PC-9 (cell line): ENCODE measurements around the gene PNMA8C. TPM values are rescaled to one million over a fixed set of nuclear protein-coding genes. Genes with fewer than 3 reads are reported as not detected.

Experiments
- BruUV-seq: library from RNA; stranded (reverse); fragments of 400-500 nt; replicated peaks from 2 replicates; lab custom pipeline; 2021; lab: Mats Ljungman, UMichigan
- CTCF ChIA-PET: fragments of 300-600 bp; sonication (Branson Sonifier 250); formaldehyde crosslinking; loops from one replicate; lab custom pipeline; 2022; ENCODE audit warnings: antibody characterized with exemption; lab: Charles Lee
- POLR2A ChIA-PET: fragments of 300-600 bp; sonication (Branson Sonifier 250); formaldehyde crosslinking; loops from one replicate; lab custom pipeline; 2022; ENCODE audit warnings: antibody characterized with exemption; ENCODE audit not compliant: unreplicated experiment; lab: Charles Lee
- DNase-seq, 2 experiments: peaks; one replicate each; pipeline versions ENCODE4 v3.0.0 to v3.0.0-alpha.2; 2015 to 2022; ENCODE audit warnings: mixed read lengths in 1 of 2
- H2AFZ ChIP-seq: fragments of 200-600 bp; sonication (generic); 2 replicates; pipeline ENCODE4 v1.8.1; 2017; ENCODE audit warnings: antibody characterized with exemption
- H3F3A ChIP-seq: fragments of 200-600 bp; sonication (generic); 2 replicates; pipeline ENCODE4 v1.8.1; 2017; ENCODE audit warnings: antibody characterized with exemption, mild to moderate bottlenecking, low read depth; ENCODE audit not compliant: insufficient read depth
- H3K27ac ChIP-seq: fragments of 200-600 bp; sonication (generic); 2 replicates; pipeline ENCODE4 v1.6.1; 2016; ENCODE audit warnings: mixed run types
- H3K27me3 ChIP-seq: fragments of 200-600 bp; sonication (generic); 2 replicates; pipeline ENCODE4 v1.6.1; 2016; ENCODE audit warnings: low read depth, mixed run types; ENCODE audit not compliant: insufficient read depth
- H3K36me3 ChIP-seq: fragments of 200-600 bp; sonication (generic); 2 replicates; pipeline ENCODE4 v1.6.1; 2016; ENCODE audit warnings: low read depth, mixed run types
- H3K4me1 ChIP-seq: fragments of 200-600 bp; sonication (generic); replicated peaks from 2 replicates; pipeline ENCODE4 v1.6.1; 2016; ENCODE audit warnings: mixed run types; ENCODE audit not compliant: insufficient read depth
- H3K4me2 ChIP-seq: fragments of 200-600 bp; sonication (generic); 2 replicates; pipeline ENCODE4 v1.6.1; 2017; ENCODE audit warnings: mixed run types
- H3K4me3 ChIP-seq: fragments of 200-600 bp; sonication (generic); 2 replicates; pipeline ENCODE4 v1.6.1; 2016; ENCODE audit warnings: mixed run types
- H3K79me2 ChIP-seq: fragments of 200-600 bp; sonication (generic); 2 replicates; pipeline ENCODE4 v1.6.1; 2017; ENCODE audit warnings: low read depth, mixed run types
- H3K9me2 ChIP-seq: fragments of 200-600 bp; sonication (generic); 2 replicates; pipeline ENCODE4 v1.8.1; 2017; ENCODE audit warnings: mild to moderate bottlenecking; ENCODE audit not compliant: insufficient read depth
- H3K9me3 ChIP-seq: fragments of 200-600 bp; sonication (generic); 2 replicates; pipeline ENCODE4 v1.8.1; 2016; ENCODE audit warnings: low read depth; ENCODE audit not compliant: insufficient read depth
- H4K20me1 ChIP-seq: fragments of 200-600 bp; sonication (generic); 2 replicates; pipeline ENCODE4 v1.8.1; 2017; ENCODE audit not compliant: insufficient read depth
- CTCF ChIP-seq: fragments of 200-600 bp; sonication (generic); conservative IDR thresholded peaks from 2 replicates; pipeline ENCODE4 v1.6.1; 2017; ENCODE audit warnings: mixed run types, antibody characterized with exemption, mild to moderate bottlenecking, moderate library complexity
- EZH2 ChIP-seq: fragments of 200-600 bp; sonication (generic); IDR thresholded peaks from 2 replicates; pipeline ENCODE4 v1.8.0; 2017; ENCODE audit warnings: antibody characterized with exemption, low read depth
- intact Hi-C: fragments of 100-400 bp; cut with micrococcal nuclease; formaldehyde crosslinking; loops from one replicate; pipeline ENCODE4 v1.10.0; 2022; ENCODE audit not compliant: unreplicated experiment
- total RNA-seq: library from RNA; stranded (reverse); gene quantifications from 2 replicates; pipeline ENCODE4 v1.2.3, GENCODE V29; 2021

The PNMA8C gene
- total RNA-seq, 1 experiment from 2014 or later: not detected

DNA sequence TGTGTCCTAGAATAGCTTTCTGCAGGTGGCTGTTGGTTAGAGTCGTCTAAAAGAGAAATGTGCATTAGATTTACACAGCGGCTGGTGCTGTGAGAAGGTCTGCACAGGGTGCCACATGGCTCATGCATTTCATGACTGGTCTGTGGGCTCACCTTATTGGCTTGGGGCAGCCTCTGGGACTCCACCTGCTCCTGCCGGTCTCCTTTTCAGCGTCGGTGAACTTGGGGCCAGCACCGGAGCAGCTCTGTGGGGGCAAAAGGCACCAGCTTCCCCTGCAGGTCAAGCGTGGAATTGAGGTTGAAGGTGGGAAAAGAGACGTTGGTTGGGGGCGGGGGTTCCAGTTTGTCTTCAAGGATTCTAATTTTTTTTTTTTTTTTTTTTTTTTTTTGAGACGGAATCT is 3.1 kb upstream of the PNMA8C start:
- H3K79me2 ChIP-seq: no peaks in the 10 kb centered on the region
- CTCF ChIA-PET: interaction anchor here (0.7 kb wide), 2 partner anchors 171 to 328 kb away, joined by 10 to 15 read pairs; no protein-coding TSS in a partner anchor
- POLR2A ChIA-PET: no interaction called here

GRCh38 chr19:46429999-46430398 is 1.3 kb upstream of the PNMA8C start:
- Histone ChIP-seq H3K79me2 (no peaks in the 10 kb centered on the region), H3K36me3 (no peaks in the 10 kb centered on the region), H2AFZ (no peak overlapping the region), H3K27me3 (peaks cover 92% of the 10 kb centered on the region), H3K4me3 (no peak overlapping the region), H3K4me1 (no peaks in the 10 kb centered on the region), H3K4me2 (no peak overlapping the region), H3K9me3 (no peaks in the 10 kb centered on the region), H4K20me1 (no peaks in the 10 kb centered on the region), H3F3A (peaks cover 11% of the 10 kb centered on the region), H3K9me2 (no peaks in the 10 kb centered on the region), H3K27ac (no peak overlapping the region)
- no TSS peak for BruUV-seq
- POLR2A ChIA-PET: no interaction called here
- CTCF ChIA-PET: no interaction called here
- TF ChIP-seq EZH2 (no peak), CTCF (no peak)
- intact Hi-C loops: no loop called here
- no peak for DNase-seq

More for the DNA sequence above, 3.1 kb upstream of the PNMA8C start:
- no TSS peak for BruUV-seq
- Histone ChIP-seq H3K36me3 (no peaks in the 10 kb centered on the region), H3K4me2 (no peak overlapping the region), H3K27ac (no peak overlapping the region), H2AFZ (no peak overlapping the region), H3K4me1 (no peaks in the 10 kb centered on the region), H3K27me3 (peaks cover 83% of the 10 kb centered on the region), H3K9me2 (no peaks in the 10 kb centered on the region), H3F3A (peaks cover 11% of the 10 kb centered on the region), H3K4me3 (no peak overlapping the region), H4K20me1 (no peaks in the 10 kb centered on the region), H3K9me3 (no peaks in the 10 kb centered on the region)
- intact Hi-C loops: no loop called here
- no peak for DNase-seq
- TF ChIP-seq EZH2: no peak
- TF ChIP-seq CTCF: peak; percentile 23; the same call in 1 of the 2 replicates

DNA sequence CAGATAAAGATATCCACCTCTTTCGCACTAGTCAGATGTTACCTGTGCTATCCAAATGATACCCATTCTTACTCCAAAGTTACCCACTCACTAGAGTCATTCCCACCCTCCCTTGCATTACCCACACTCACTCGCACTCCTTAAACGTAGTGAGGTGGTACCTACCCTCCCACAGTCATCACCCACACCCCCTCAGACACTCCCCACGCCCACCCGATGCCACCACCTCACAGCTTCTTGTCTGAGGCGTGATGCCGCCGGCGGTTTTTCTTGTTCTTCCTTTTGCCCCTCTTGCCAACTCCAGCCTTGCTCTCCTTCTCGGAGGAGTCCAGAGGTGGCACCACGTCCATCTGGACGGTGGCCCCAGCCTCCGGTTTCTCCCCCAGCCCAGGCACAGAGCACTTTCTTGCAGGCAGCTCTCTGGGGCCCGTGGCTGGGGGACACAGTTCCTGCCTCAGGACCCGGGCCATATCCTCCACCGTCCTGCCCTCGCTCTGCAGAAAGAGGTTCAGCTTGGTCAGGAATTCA is 1.2 kb downstream of the PNMA8C start:
- no TSS peak for BruUV-seq
- Histone ChIP-seq H3K4me3 (no peak overlapping the region), H3K4me2 (no peak overlapping the region), H3K9me2 (no peaks in the 10 kb centered on the region), H4K20me1 (no peaks in the 10 kb centered on the region), H3K79me2 (no peaks in the 10 kb centered on the region), H3K36me3 (no peaks in the 10 kb centered on the region), H3F3A (peaks cover 7% of the 10 kb centered on the region), H3K4me1 (no peaks in the 10 kb centered on the region), H3K27me3 (peaks cover 95% of the 10 kb centered on the region), H2AFZ (no peak overlapping the region), H3K9me3 (no peaks in the 10 kb centered on the region), H3K27ac (no peak overlapping the region)
- ChIA-PET CTCF (no interaction called here), POLR2A (no interaction called here)
- TF ChIP-seq CTCF (no peak), EZH2 (no peak)
- no peak for DNase-seq
- intact Hi-C loops: no loop called here
